Keratinocyte (primary cell): ENCODE data around the gene ZNF30. TPM values are rescaled to one million over a fixed set of nuclear protein-coding genes. Genes with fewer than 3 reads are reported as not detected.

Experiments used
- DNase-seq: peaks from one replicate; pipeline ENCODE4 v3.0.0-alpha.2; 2011; ENCODE audit warnings: low read depth, missing footprints, low spot score
- FAIRE-seq: peaks from 2 replicates; lab custom pipeline; 2011; peaks lifted over from hg19 to GRCh38; lab: Jason Lieb, UNC
- H2AFZ ChIP-seq: 2 replicates; pipeline ENCODE4 v1.6.0; 2012; ENCODE audit warnings: low read length, control low read depth, inconsistent platforms; ENCODE audit not compliant: control insufficient read depth
- H3K27ac ChIP-seq: 2 replicates; pipeline ENCODE4 v1.5.1; 2011; ENCODE audit warnings: low read length; ENCODE audit not compliant: control insufficient read depth, insufficient read depth
- H3K27me3 ChIP-seq: 3 replicates; pipeline ENCODE4 v1.6.0; 2011; ENCODE audit warnings: low read length; ENCODE audit not compliant: control insufficient read depth, insufficient read depth; ENCODE audit errors: extremely low read depth
- H3K36me3 ChIP-seq, 2 experiments: 2 replicates in 1 of 2; 3 replicates in 1 of 2; pipeline ENCODE4 v1.5.1; 2011; ENCODE audit warnings: low read length in 2 of 2, mild to moderate bottlenecking in 1 of 2; ENCODE audit not compliant: control insufficient read depth in 2 of 2, insufficient read depth in 2 of 2; ENCODE audit errors: extremely low read depth in 1 of 2
- H3K4me1 ChIP-seq: 3 replicates; pipeline ENCODE4 v1.5.1; 2011; ENCODE audit warnings: low read length; ENCODE audit not compliant: control insufficient read depth, insufficient read depth; ENCODE audit errors: extremely low read depth
- H3K4me2 ChIP-seq: 3 replicates; pipeline ENCODE4 v1.6.0; 2011; ENCODE audit warnings: low read depth, low read length; ENCODE audit not compliant: control insufficient read depth, insufficient read depth; ENCODE audit errors: extremely low read depth
- H3K4me3 ChIP-seq, 3 experiments: fragments of 200-600 bp in 1 of 3; sonication (generic) in 1 of 3; 2 replicates in 2 of 3; 3 replicates in 1 of 3; pipeline ENCODE4 v1.5.1; 2011 to 2016; ENCODE audit warnings: low read length in 3 of 3, mild to moderate bottlenecking in 3 of 3, control low read depth in 2 of 3, inconsistent platforms in 1 of 3, low read depth in 1 of 3, mixed read lengths in 1 of 3, mixed run types in 1 of 3, moderate library complexity in 1 of 3; ENCODE audit not compliant: control insufficient read depth in 2 of 3, insufficient read depth in 2 of 3; ENCODE audit errors: extremely low read depth in 1 of 3
- H3K79me2 ChIP-seq: 2 replicates; pipeline ENCODE4 v1.6.0; 2012; ENCODE audit warnings: low read length; ENCODE audit not compliant: control insufficient read depth, insufficient read depth
- H3K9ac ChIP-seq: 3 replicates; pipeline ENCODE4 v1.6.0; 2011; ENCODE audit warnings: low read length; ENCODE audit not compliant: control insufficient read depth, insufficient read depth; ENCODE audit errors: extremely low read depth
- H3K9me1 ChIP-seq: 3 replicates; pipeline ENCODE4 v1.6.0; 2011; ENCODE audit warnings: low read length; ENCODE audit not compliant: control insufficient read depth, insufficient read depth; ENCODE audit errors: extremely low read depth
- H3K9me3 ChIP-seq: 2 replicates; pipeline ENCODE4 v1.5.1; 2012; ENCODE audit warnings: low read depth, low read length; ENCODE audit not compliant: control insufficient read depth
- H4K20me1 ChIP-seq: 3 replicates; pipeline ENCODE4 v1.6.0; 2011; ENCODE audit warnings: low read length; ENCODE audit not compliant: control insufficient read depth, insufficient read depth; ENCODE audit errors: extremely low read depth
- EZH2 ChIP-seq: IDR thresholded peaks from one replicate; pipeline ENCODE4 v1.6.1; 2012; ENCODE audit warnings: inconsistent platforms, mild to moderate bottlenecking, low read length, moderate library complexity
- dilution Hi-C: fragments of 300-500 bp; cut with MboI; formaldehyde crosslinking; loops from one replicate; pipeline ENCODE4 v1.7.0; 2020; ENCODE audit warnings: low sequenced_read_pairs; ENCODE audit not compliant: extremely low pct_ligation_motif_present
- polyA plus RNA-seq, 5 experiments: library from polyadenylated mRNA; depleted of rRNA in 3 of 5; stranded (reverse) in 3 of 5; stranded (forward) in 1 of 5; unstranded in 1 of 5; fragments of >200 nt; gene quantifications; 1 replicate in 1 of 5; 2 replicates in 3 of 5; 3 replicates in 1 of 5; pipeline versions ENCODE4 v1.2.1 to v1.2.3, GENCODE V29; 2011 to 2012; ENCODE audit warnings: missing spikeins in 2 of 5, low read depth in 1 of 5, low replicate concordance in 1 of 5
- TF ChIP-seq, protein P1 (sequence below), 3 experiments: IDR thresholded peaks in 1 of 3; conservative IDR thresholded peaks in 1 of 3; optimal IDR thresholded peaks in 1 of 3; 2 replicates in 2 of 3; 3 replicates in 1 of 3; pipeline versions ENCODE3 to v1.5.1; 2011; ENCODE audit warnings: low read length in 3 of 3, mild to moderate bottlenecking in 3 of 3, moderate library complexity in 2 of 3, control low read depth in 1 of 3, inconsistent platforms in 1 of 3; ENCODE audit not compliant: insufficient read depth in 2 of 3; ENCODE audit errors: extremely low read depth in 1 of 3

Gene ZNF30
- polyA plus RNA-seq, 1 donor (not counting 4 experiments of a cell fraction or from before 2014, with no cell fraction given), result 4.6 TPM

DNA sequence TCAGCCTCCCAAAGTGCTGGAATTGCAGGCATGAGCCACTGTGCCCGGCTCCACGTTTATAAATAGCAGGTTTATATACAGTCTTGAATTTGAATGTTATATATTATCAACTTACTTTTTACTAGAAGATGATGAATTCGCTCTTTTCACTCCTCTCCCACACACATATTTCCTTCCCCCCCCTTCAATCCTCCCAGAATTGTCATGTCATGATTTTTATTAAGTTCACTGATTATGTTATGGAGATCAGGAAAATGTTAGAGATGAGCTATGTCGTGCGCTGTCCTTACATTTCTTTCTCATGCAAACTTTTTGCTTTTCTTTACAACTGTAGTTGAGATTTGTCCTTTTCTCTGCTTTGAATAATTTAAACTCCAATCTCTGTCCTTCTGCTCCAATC lies 55.6 kb downstream of the ZNF30 start:
- Histone ChIP-seq H3K9ac (no peak overlapping the region), H3K9me3 (no peaks in the 10 kb centered on the region), H3K4me3 (no peak overlapping the region), H3K9me1 (no peaks in the 10 kb centered on the region), H3K4me2 (no peak overlapping the region), H4K20me1 (no peaks in the 10 kb centered on the region), H2AFZ (no peak overlapping the region), H3K27me3 (no peaks in the 10 kb centered on the region), H3K27ac (no peak overlapping the region), H3K4me1 (no peaks in the 10 kb centered on the region), H3K36me3 (no peaks in the 10 kb centered on the region), H3K79me2 (no peaks in the 10 kb centered on the region)
- dilution Hi-C loops, result no loop called here
- TF ChIP-seq EZH2, result no peak
- TF ChIP-seq, protein P1, sequence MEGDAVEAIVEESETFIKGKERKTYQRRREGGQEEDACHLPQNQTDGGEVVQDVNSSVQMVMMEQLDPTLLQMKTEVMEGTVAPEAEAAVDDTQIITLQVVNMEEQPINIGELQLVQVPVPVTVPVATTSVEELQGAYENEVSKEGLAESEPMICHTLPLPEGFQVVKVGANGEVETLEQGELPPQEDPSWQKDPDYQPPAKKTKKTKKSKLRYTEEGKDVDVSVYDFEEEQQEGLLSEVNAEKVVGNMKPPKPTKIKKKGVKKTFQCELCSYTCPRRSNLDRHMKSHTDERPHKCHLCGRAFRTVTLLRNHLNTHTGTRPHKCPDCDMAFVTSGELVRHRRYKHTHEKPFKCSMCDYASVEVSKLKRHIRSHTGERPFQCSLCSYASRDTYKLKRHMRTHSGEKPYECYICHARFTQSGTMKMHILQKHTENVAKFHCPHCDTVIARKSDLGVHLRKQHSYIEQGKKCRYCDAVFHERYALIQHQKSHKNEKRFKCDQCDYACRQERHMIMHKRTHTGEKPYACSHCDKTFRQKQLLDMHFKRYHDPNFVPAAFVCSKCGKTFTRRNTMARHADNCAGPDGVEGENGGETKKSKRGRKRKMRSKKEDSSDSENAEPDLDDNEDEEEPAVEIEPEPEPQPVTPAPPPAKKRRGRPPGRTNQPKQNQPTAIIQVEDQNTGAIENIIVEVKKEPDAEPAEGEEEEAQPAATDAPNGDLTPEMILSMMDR (optimal IDR thresholded peaks at IDR 0.05 in 1 of 3, IDR thresholded peaks at IDR 0.05 in 1 of 3, conservative IDR thresholded peaks at IDR 0.05 in 1 of 3; ENCODE audit: extremely low read depth in 1 of 3, insufficient read depth in 2 of 3, low read length in 3 of 3), result no peak
- DNase-seq (no peak), FAIRE-seq (no peak)

DNA sequence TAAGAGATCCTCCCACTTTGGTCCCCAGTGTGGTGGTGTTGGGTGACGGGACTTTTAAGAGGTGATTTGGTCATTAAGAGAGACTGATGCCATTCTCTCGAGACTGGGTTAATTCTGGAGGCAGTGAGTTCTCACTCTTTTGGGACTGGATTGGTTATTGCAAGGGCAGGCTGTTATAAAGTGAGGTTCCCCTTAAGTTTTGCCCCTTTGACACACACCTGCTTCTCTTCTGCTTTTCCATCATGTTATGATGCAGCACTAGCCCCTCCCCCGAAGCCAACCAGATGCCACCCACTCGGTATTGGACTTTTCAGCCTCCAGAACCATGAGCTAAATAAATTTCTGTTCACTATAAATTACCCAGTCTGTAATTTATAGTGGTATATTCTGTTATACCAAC lies 57.1 kb downstream of the ZNF30 start:
- H3K9me1 ChIP-seq, result no peaks in the 10 kb centered on the region
- H3K4me3 ChIP-seq, result no peak overlapping the region
- H3K27ac ChIP-seq, result no peak overlapping the region
- dilution Hi-C loops, result no loop called here
- TF ChIP-seq, protein P1 (optimal IDR thresholded peaks at IDR 0.05 in 1 of 3, IDR thresholded peaks at IDR 0.05 in 1 of 3, conservative IDR thresholded peaks at IDR 0.05 in 1 of 3; ENCODE audit: extremely low read depth in 1 of 3, insufficient read depth in 2 of 3, low read length in 3 of 3), result no peak
- TF ChIP-seq EZH2, result no peak
- no peaks in the 10 kb centered on the region for H3K27me3 ChIP-seq
- no peaks in the 10 kb centered on the region for H3K9me3 ChIP-seq
- H3K79me2 ChIP-seq, result no peaks in the 10 kb centered on the region
- DNase-seq, result no peak
- H3K36me3 ChIP-seq, result no peaks in the 10 kb centered on the region
- no peak overlapping the region for H3K9ac ChIP-seq
- H4K20me1 ChIP-seq, result no peaks in the 10 kb centered on the region
- no peak for FAIRE-seq
- H2AFZ ChIP-seq, result no peak overlapping the region
- no peak overlapping the region for H3K4me2 ChIP-seq
- no peaks in the 10 kb centered on the region for H3K4me1 ChIP-seq
